Loucy (cell line): ENCODE results near the gene SND1.

ENCODE experiments used
- EZH2phosphoT487 ChIP-seq: fragments of 200-600 bp; IDR thresholded peaks from 2 replicates; pipeline ENCODE4 v1.6.1; 2018; ENCODE audit warnings: antibody characterized with exemption, mild to moderate bottlenecking, moderate library complexity, borderline replicate concordance
- TF ChIP-seq, protein P1 (sequence below): fragments of 200-600 bp; sonication (generic); conservative IDR thresholded peaks from 2 replicates; pipeline ENCODE4 v1.5.1; 2014; ENCODE audit warnings: mild to moderate bottlenecking, antibody characterized with exemption, low read length

DNA sequence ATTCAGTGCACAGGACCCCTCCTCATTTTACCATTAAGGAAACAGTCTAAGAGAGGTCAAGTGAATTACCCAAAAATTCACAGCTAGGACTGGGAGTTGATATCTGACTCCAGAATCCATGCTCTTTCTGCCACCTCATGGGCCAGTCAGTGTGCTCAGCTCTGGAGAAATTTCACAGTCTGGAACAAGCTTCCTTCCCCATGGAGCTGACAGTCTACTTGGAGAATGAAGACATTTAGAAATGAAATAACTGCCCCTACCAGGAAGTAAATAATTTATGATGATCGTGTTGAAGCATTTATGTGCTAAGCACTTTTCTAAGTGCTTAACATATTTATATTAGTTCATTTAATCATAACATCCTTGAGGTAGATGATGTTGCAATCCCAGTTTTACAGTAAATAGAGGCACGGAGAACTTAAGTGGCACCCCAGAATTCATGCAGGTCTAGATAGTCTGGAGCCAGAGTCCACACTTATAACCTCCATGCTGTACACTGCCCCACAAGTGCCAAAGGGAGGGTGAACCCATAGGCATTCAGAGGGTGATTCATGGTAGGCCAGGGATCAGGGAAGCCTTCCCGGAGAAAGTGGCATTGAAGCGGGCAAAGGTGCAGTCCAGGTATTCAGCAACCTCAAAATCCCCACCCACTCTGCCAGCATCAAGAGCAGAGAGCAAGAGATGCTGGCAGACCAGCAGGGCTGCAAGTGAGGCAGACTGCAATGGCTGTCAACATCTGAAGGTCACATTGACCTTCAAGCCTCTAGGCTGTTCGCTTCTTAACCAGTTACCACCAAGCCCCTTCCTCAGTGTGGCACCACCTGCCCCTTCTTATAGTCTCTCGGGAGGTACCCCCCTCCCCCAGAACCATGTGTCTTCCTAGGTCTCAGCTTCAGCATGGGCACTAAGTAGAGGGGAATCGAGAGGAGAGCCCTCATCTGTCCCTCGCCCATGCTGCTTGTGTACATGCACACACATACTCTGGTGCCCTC is 417.7 kb downstream of the SND1 start:
- TF ChIP-seq, protein P1, sequence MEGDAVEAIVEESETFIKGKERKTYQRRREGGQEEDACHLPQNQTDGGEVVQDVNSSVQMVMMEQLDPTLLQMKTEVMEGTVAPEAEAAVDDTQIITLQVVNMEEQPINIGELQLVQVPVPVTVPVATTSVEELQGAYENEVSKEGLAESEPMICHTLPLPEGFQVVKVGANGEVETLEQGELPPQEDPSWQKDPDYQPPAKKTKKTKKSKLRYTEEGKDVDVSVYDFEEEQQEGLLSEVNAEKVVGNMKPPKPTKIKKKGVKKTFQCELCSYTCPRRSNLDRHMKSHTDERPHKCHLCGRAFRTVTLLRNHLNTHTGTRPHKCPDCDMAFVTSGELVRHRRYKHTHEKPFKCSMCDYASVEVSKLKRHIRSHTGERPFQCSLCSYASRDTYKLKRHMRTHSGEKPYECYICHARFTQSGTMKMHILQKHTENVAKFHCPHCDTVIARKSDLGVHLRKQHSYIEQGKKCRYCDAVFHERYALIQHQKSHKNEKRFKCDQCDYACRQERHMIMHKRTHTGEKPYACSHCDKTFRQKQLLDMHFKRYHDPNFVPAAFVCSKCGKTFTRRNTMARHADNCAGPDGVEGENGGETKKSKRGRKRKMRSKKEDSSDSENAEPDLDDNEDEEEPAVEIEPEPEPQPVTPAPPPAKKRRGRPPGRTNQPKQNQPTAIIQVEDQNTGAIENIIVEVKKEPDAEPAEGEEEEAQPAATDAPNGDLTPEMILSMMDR: no peak
- TF ChIP-seq EZH2phosphoT487: no peak
